Measurements from ENCODE around the gene SASH1. TPM values are rescaled to one million over a fixed set of nuclear protein-coding genes. Genes with fewer than 3 reads are reported as not detected.

Gene SASH1
- total and polyA plus RNA-seq, 2 experiments from 2014 or later = 69.1 to 99.0 TPM

DNA sequence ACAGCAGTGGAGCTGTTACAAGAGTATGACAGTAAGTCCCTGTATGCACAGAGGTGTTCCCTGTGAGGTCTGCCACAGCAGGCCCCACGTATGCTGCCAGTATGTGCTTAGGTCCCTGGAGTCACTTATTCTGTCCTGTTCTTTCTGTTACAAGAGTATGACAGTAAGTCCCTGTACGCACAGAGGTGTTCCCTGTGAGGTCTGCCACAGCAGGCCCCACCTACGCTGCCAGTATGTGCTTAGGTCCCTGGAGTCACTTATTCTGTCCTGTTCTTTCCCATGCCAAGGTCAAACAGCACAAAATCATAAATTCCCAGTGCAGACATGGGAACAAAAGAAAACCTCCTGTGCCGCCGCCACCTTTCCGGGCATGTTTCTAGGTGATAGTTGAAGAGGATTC, 192.2 kb downstream of the SASH1 start:
- in situ Hi-C loops (cut with MboI) = no loop called here
- Histone ChIP-seq H3K9me3 (ENCODE audit: low read depth) (no peaks in the 10 kb centered on the region), H2AFZ (no peak overlapping the region), H3K36me3 (ENCODE audit: low read depth) (peaks cover 66% of the 10 kb centered on the region), H3K27me3 (replicated peaks; ENCODE audit: insufficient read depth) (no peaks in the 10 kb centered on the region), H3K9ac (no peak overlapping the region), H3K4me3 (no peak overlapping the region), H3F3A (ENCODE audit: insufficient read depth) (peaks cover 90% of the 10 kb centered on the region), H4K20me1 (ENCODE audit: insufficient read depth) (no peaks in the 10 kb centered on the region), H3K4me2 (ENCODE audit: unreplicated experiment) (no peak overlapping the region), H3K27ac (peak overlapping the region; percentile 90), H3K4me1 (ENCODE audit: insufficient read depth) (peaks cover 70% of the 10 kb centered on the region), H3K9me2 (ENCODE audit: insufficient read depth) (no peaks in the 10 kb centered on the region), H3K79me2 (ENCODE audit: insufficient read depth) (peaks cover 48% of the 10 kb centered on the region)
- no peak for TF ChIP-seq EZH2 (IDR thresholded peaks at IDR 0.05; ENCODE audit: insufficient read depth, poor library complexity, severe bottlenecking)
- TF ChIP-seq EZH2phosphoT487 (IDR thresholded peaks at IDR 0.05; ENCODE audit: insufficient read depth, low read depth) = no peak
- WGBS, 2 experiments (ENCODE audit: low coverage in 1 of 2, low lambda C conversion rate in 2 of 2, missing lambda C conversion rate in 2 of 2) = 97 to 98% methylated on average over 6 of the region's 6 CpGs
- no peak for DNase-seq

DNA sequence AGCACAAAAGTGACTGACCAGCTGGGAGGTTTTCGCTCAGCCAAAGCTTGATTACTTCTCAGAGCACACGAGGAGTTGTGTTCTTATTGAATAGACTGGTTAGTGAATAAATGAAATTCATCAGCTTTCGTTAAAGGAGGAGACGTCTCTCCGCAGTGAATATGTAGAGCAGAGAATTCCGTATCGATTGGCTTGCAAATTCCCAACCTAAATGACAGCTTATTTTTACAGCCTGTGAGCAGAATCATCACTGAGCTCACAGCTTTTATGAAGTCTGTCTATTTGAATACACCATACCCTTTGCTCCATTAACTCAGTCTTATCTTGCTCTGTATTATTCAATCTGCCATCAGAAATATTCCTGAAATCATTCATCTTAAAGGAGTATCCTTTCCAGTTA, 192.7 kb downstream of the SASH1 start:
- H3K27me3 ChIP-seq (replicated peaks; ENCODE audit: insufficient read depth) = no peaks in the 10 kb centered on the region
- in situ Hi-C loops (cut with MboI) = no loop called here
- H3K9me2 ChIP-seq (ENCODE audit: insufficient read depth) = no peaks in the 10 kb centered on the region
- H4K20me1 ChIP-seq (ENCODE audit: insufficient read depth) = no peaks in the 10 kb centered on the region
- H3K79me2 ChIP-seq (ENCODE audit: insufficient read depth) = peaks cover 53% of the 10 kb centered on the region
- peak overlapping the region; percentile 14 for H3K4me2 ChIP-seq (ENCODE audit: unreplicated experiment)
- H3K9me3 ChIP-seq (ENCODE audit: low read depth) = no peaks in the 10 kb centered on the region
- H3K9ac ChIP-seq = peak overlapping the region; percentile 64
- H2AFZ ChIP-seq = no peak overlapping the region
- no peak for DNase-seq
- peaks cover 66% of the 10 kb centered on the region for H3K4me1 ChIP-seq (ENCODE audit: insufficient read depth)
- H3F3A ChIP-seq (ENCODE audit: insufficient read depth) = peaks cover 92% of the 10 kb centered on the region
- no peak overlapping the region for H3K4me3 ChIP-seq
- 84 to 86% methylated on average over 7 of the region's 7 CpGs for WGBS, 2 experiments (ENCODE audit: low coverage in 1 of 2, low lambda C conversion rate in 2 of 2, missing lambda C conversion rate in 2 of 2)
- TF ChIP-seq EZH2 (IDR thresholded peaks at IDR 0.05; ENCODE audit: insufficient read depth, poor library complexity, severe bottlenecking) (no peak), EZH2phosphoT487 (IDR thresholded peaks at IDR 0.05; ENCODE audit: insufficient read depth, low read depth) (no peak)
- peaks cover 71% of the 10 kb centered on the region for H3K36me3 ChIP-seq (ENCODE audit: low read depth)
- peak overlapping the region; percentile 90 for H3K27ac ChIP-seq

DNA sequence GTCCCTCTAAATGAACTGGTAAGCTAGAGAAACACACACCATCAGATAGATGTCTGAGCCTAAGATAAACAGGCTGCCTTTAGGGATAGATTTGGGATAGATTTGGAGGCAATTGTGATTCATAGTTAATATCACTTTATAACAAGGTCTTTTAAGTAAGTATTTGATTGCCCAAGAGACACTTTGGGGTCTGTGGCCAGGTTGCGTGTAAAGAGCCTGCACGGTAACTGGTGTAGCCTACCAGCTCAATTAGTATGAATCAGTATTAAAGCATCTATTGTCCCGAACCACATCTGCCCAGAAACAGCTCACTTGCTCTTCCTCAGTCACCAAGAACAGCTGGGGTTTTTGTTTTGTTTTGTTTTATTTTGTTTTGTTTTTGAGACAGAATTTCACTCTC, 193.3 kb downstream of the SASH1 start:
- 2 to 6% methylated on average over 3 of the region's 3 CpGs for WGBS, 2 experiments (ENCODE audit: low coverage in 1 of 2, low lambda C conversion rate in 2 of 2, missing lambda C conversion rate in 2 of 2)
- Histone ChIP-seq H3K9me2 (ENCODE audit: insufficient read depth) (no peaks in the 10 kb centered on the region), H3K79me2 (ENCODE audit: insufficient read depth) (peaks cover 59% of the 10 kb centered on the region), H3K9ac (peak overlapping the region; percentile 64), H3K4me3 (no peak overlapping the region), H3K9me3 (ENCODE audit: low read depth) (no peaks in the 10 kb centered on the region), H3K4me2 (ENCODE audit: unreplicated experiment) (peak overlapping the region; percentile 36), H3F3A (ENCODE audit: insufficient read depth) (peaks cover 90% of the 10 kb centered on the region), H3K36me3 (ENCODE audit: low read depth) (peaks cover 77% of the 10 kb centered on the region), H3K4me1 (ENCODE audit: insufficient read depth) (peaks cover 61% of the 10 kb centered on the region), H2AFZ (no peak overlapping the region), H4K20me1 (ENCODE audit: insufficient read depth) (no peaks in the 10 kb centered on the region), H3K27ac (peak overlapping the region; percentile 90), H3K27me3 (replicated peaks; ENCODE audit: insufficient read depth) (no peaks in the 10 kb centered on the region)
- TF ChIP-seq EZH2phosphoT487 (IDR thresholded peaks at IDR 0.05; ENCODE audit: insufficient read depth, low read depth) = no peak
- no peak for TF ChIP-seq EZH2 (IDR thresholded peaks at IDR 0.05; ENCODE audit: insufficient read depth, poor library complexity, severe bottlenecking)
- in situ Hi-C loops (cut with MboI) = no loop called here
- DNase-seq = peak; percentile 96

DNA sequence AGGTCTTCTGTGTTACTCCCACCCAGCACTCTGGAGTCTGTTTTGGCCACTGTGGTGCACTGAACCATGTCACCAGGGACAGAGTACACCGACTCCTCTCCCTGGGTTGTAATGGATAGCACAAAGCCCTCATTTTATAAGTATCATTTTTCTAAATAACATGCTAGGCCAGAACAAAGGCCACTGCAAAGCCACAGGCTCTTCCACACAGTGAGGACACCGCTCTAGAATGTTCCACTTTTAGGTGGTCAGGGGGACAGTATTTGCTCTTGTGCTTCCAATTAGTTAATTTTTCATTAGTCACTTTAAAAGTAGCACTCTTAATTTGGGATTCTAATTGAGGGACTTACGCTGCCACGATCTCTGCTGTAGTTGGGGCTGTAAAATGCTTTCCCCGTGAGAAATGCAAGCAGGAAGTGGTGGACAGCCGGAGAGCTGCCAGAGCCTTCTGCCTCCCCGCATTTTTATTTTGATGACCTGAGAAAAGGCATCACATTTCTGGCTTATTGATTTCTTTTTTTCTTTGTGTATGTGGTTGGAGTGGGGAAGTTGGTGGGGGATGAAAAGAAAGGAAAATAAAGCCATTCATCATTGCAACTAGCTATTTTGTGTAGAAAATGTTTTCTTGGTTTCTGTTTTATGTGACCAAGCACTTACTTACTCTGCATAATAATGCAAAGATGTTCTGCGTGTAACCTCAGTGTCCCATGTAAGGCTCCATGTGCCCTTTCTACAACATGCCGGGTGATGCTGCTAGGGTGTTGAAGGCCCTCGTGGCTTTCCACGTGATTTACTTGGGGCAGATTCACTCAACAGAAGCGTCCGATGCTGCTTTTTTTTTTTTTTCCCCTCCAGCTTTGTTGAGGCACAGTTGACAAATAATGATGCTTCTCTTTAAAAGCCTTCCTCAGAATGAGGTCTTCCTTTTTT, 195.9 kb downstream of the SASH1 start:
- H3K27me3 ChIP-seq (replicated peaks; ENCODE audit: insufficient read depth) = no peaks in the 10 kb centered on the region
- DNase-seq = peak; percentile 75
- peak overlapping the region; percentile 58 for H3K4me2 ChIP-seq (ENCODE audit: unreplicated experiment)
- H3K4me3 ChIP-seq = peak overlapping the region; percentile 24; the same call in 1 of the 2 replicates
- WGBS, 2 experiments (ENCODE audit: low coverage in 1 of 2, low lambda C conversion rate in 2 of 2, missing lambda C conversion rate in 2 of 2) = 44% methylated on average over 13 of the region's 13 CpGs
- no peaks in the 10 kb centered on the region for H3K9me2 ChIP-seq (ENCODE audit: insufficient read depth)
- no peak for TF ChIP-seq EZH2 (IDR thresholded peaks at IDR 0.05; ENCODE audit: insufficient read depth, poor library complexity, severe bottlenecking)
- no peak for TF ChIP-seq EZH2phosphoT487 (IDR thresholded peaks at IDR 0.05; ENCODE audit: insufficient read depth, low read depth)
- in situ Hi-C loops (cut with MboI) = no loop called here
- H3K9ac ChIP-seq = peak overlapping the region; percentile 64
- peak overlapping the region; percentile 80 for H3K27ac ChIP-seq
- H3K4me1 ChIP-seq (ENCODE audit: insufficient read depth) = peaks cover 46% of the 10 kb centered on the region
- no peaks in the 10 kb centered on the region for H4K20me1 ChIP-seq (ENCODE audit: insufficient read depth)
- H3K9me3 ChIP-seq (ENCODE audit: low read depth) = no peaks in the 10 kb centered on the region
- no peak overlapping the region for H2AFZ ChIP-seq
- H3K79me2 ChIP-seq (ENCODE audit: insufficient read depth) = peaks cover 52% of the 10 kb centered on the region
- H3K36me3 ChIP-seq (ENCODE audit: low read depth) = peaks cover 81% of the 10 kb centered on the region
- peaks cover 79% of the 10 kb centered on the region for H3F3A ChIP-seq (ENCODE audit: insufficient read depth)

Data from GM23248 (cell line).